Ectodermal cell (in vitro differentiated cells): ENCODE data around the gene OR51E2.

Experiments used
- H3K27ac ChIP-seq: 2 replicates; pipeline ENCODE4 v1.7.0; 2013; ENCODE audit warnings: mild to moderate bottlenecking, low read depth, low read length; ENCODE audit not compliant: insufficient read depth, poor library complexity, severe bottlenecking
- H3K27me3 ChIP-seq: 2 replicates; pipeline ENCODE4 v1.7.0; 2013; ENCODE audit warnings: mild to moderate bottlenecking, low read length; ENCODE audit not compliant: insufficient read depth, control insufficient read depth, poor library complexity, severe bottlenecking
- H3K36me3 ChIP-seq: one replicate; pipeline ENCODE4 v1.7.0; 2013; ENCODE audit warnings: low read length; ENCODE audit not compliant: control insufficient read depth, insufficient read depth
- H3K4me1 ChIP-seq: one replicate; pipeline ENCODE4 v1.7.0; 2013; ENCODE audit warnings: low read length; ENCODE audit not compliant: control insufficient read depth, insufficient read depth
- H3K4me3 ChIP-seq: 2 replicates; pipeline ENCODE4 v1.7.0; 2013; ENCODE audit warnings: low read depth, low read length, control low read depth; ENCODE audit not compliant: insufficient read depth
- H3K9me3 ChIP-seq: 2 replicates; pipeline ENCODE4 v1.7.0; 2013; ENCODE audit warnings: mild to moderate bottlenecking, low read length, moderate library complexity; ENCODE audit not compliant: control insufficient read depth
- WGBS, 2 experiments: methylation state at CpG; one replicate each; pipeline ENCODE4 v1.1.7; 2013; ENCODE audit warnings: missing lambda C conversion rate in 2 of 2; 5-methylcytosine and 5-hydroxymethylcytosine counted together

Gene OR51E2

GRCh38 chr11:4642043-4642442 lies 55.6 kb downstream of the OR51E2 start:
- H3K4me3 ChIP-seq: no peak overlapping the region
- H3K9me3 ChIP-seq: no peaks in the 10 kb centered on the region
- peaks cover 7% of the 10 kb centered on the region for H3K27me3 ChIP-seq
- 86 to 87% methylated on average over 7 of the region's 7 CpGs for WGBS, 2 experiments
- H3K4me1 ChIP-seq: no peaks in the 10 kb centered on the region
- no peak overlapping the region for H3K27ac ChIP-seq
- H3K36me3 ChIP-seq: no peaks in the 10 kb centered on the region

GRCh38 chr11:4641501-4641900 lies 56.2 kb downstream of the OR51E2 start:
- Histone ChIP-seq H3K27me3 (peaks cover 7% of the 10 kb centered on the region), H3K9me3 (no peaks in the 10 kb centered on the region), H3K4me1 (no peaks in the 10 kb centered on the region), H3K27ac (no peak overlapping the region), H3K4me3 (no peak overlapping the region), H3K36me3 (no peaks in the 10 kb centered on the region)
- 89 to 91% methylated on average over 7 of the region's 7 CpGs for WGBS, 2 experiments

GRCh38 chr11:4639931-4640330 lies 57.7 kb downstream of the OR51E2 start:
- Histone ChIP-seq H3K4me3 (no peak overlapping the region), H3K4me1 (no peaks in the 10 kb centered on the region), H3K27ac (no peak overlapping the region), H3K9me3 (no peaks in the 10 kb centered on the region), H3K27me3 (peaks cover 7% of the 10 kb centered on the region), H3K36me3 (no peaks in the 10 kb centered on the region)
- 93 to 99% methylated on average over 6 of the region's 6 CpGs for WGBS, 2 experiments

GRCh38 chr11:4637662-4638047 lies 60.0 kb downstream of the OR51E2 start:
- H3K4me1 ChIP-seq: no peaks in the 10 kb centered on the region
- 88 to 96% methylated on average over 3 of the region's 3 CpGs for WGBS, 2 experiments
- H3K27ac ChIP-seq: no peak overlapping the region
- no peaks in the 10 kb centered on the region for H3K36me3 ChIP-seq
- H3K4me3 ChIP-seq: no peak overlapping the region
- H3K9me3 ChIP-seq: no peaks in the 10 kb centered on the region
- peaks cover 7% of the 10 kb centered on the region for H3K27me3 ChIP-seq

- no peaks in the 10 kb centered on the region for H3K36me3 ChIP-seq
- H3K4me1 ChIP-seq: no peaks in the 10 kb centered on the region
- H3K27me3 ChIP-seq: peaks cover 7% of the 10 kb centered on the region
- WGBS, 2 experiments: 39 to 44% methylated on average over 21 of the region's 21 CpGs
- H3K9me3 ChIP-seq: no peaks in the 10 kb centered on the region
- no peak within 1 kb of the TSS for H3K4me3 ChIP-seq
- H3K27ac ChIP-seq: no peak within 1 kb of the TSS
Measured at GRCh38 chr11:4636962-4637661, 60.5 kb downstream of the OR51E2 start, which contains the start of gene OR51D1. Gene OR51D1, plus strand, starts transcription at chr11:4637477. Its CDS starts 2,314 bp downstream, at chr11:4639791.

- no peak overlapping the region for H3K27ac ChIP-seq
- no peak overlapping the region for H3K4me3 ChIP-seq
- H3K9me3 ChIP-seq: no peaks in the 10 kb centered on the region
- no peaks in the 10 kb centered on the region for H3K4me1 ChIP-seq
- WGBS, 2 experiments: 84 to 94% methylated on average over 2 of the region's 2 CpGs
- H3K36me3 ChIP-seq: no peaks in the 10 kb centered on the region
- H3K27me3 ChIP-seq: peaks cover 7% of the 10 kb centered on the region
Measured at GRCh38 chr11:4636136-4636535, 61.5 kb downstream of the OR51E2 start.
